ENCODE measurements around the gene EDDM13. TPM values are rescaled to one million over a fixed set of nuclear protein-coding genes. Genes with fewer than 3 reads are reported as not detected.

Gene EDDM13
- total and polyA plus RNA-seq, 2 of the 8 experiments (the other 6 are each of a cell fraction or from before 2014, with no cell fraction given): not detected

DNA sequence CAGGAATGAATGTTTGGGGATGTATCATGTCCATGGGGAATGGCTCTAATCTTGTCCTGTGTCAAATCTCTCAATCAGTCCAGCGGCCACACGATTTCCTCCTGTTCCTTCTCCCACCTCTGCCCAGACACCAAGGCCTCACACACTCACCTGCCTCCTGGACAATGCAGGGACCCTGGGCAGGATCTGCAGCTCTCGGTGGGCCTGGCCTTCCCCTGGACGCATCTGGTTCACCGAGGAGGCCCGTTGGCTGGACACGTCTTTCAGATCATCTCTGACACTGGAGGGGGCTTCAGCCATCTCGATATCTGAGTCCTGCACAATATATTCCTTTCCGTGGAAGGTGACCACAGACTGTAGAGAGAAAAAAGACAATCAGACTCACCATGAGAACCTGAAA lies 49.1 kb upstream of the EDDM13 start:
- Histone ChIP-seq H3K27me3 (replicated peaks in 1 of 4; ENCODE audit: control insufficient read depth in 3 of 4, extremely low read depth in 1 of 4, insufficient read depth in 3 of 4, low read length in 3 of 4) (no peaks in the 10 kb centered on the region), H3K4ac (replicated peaks; ENCODE audit: insufficient read length, low read depth, low read length) (no peak overlapping the region), H2BK12ac (ENCODE audit: low read depth, low read length) (no peak overlapping the region), H3K56ac (replicated peaks; ENCODE audit: insufficient read length, low read depth, low read length) (no peak overlapping the region), H2BK15ac (ENCODE audit: low read length) (no peak overlapping the region), H3K23ac (ENCODE audit: insufficient read length) (no peak overlapping the region), H2BK120ac (replicated peaks; ENCODE audit: low read depth, low read length) (no peak overlapping the region), H3K23me2 (ENCODE audit: low read depth, low read length) (0 out of 2 replicates have a peak, but pooled peaks cover 2% of the 10 kb centered on the region), H3K4me1 (replicated peaks in 1 of 4; ENCODE audit: control insufficient read depth in 3 of 4, insufficient read depth in 4 of 4, low read length in 3 of 4) (no peaks in the 10 kb centered on the region), H3K4me3 (ENCODE audit: extremely low read depth in 1 of 4, insufficient read depth in 2 of 4, low read depth in 3 of 4, low read length in 4 of 4) (no peak overlapping the region), H3K79me1 (ENCODE audit: low read depth, low read length) (no peaks in the 10 kb centered on the region), H4K5ac (ENCODE audit: insufficient read length, low read depth, low read length) (no peak overlapping the region), H3K9me3 (ENCODE audit: insufficient read depth in 2 of 2, low read depth in 1 of 2, low read length in 1 of 2) (no peaks in the 10 kb centered on the region), H4K91ac (replicated peaks; ENCODE audit: insufficient read length, low read length) (no peak overlapping the region), H3K79me2 (ENCODE audit: control insufficient read depth in 1 of 2, insufficient read depth in 2 of 2, low read length in 2 of 2) (no peaks in the 10 kb centered on the region), H2AFZ (ENCODE audit: low read length) (no peak overlapping the region), H4K8ac (ENCODE audit: extremely low read depth, insufficient read depth, low read length) (no peak overlapping the region), H3K9ac (replicated peaks in 1 of 4; ENCODE audit: extremely low read depth in 1 of 4, low read depth in 3 of 4, low read length in 3 of 4) (no peak overlapping the region), H4K20me1 (replicated peaks in 1 of 2; ENCODE audit: control insufficient read depth in 1 of 2, insufficient read depth in 2 of 2, low read length in 2 of 2) (peaks cover 0 to 2% of the 10 kb centered on the region in 2 experiments), H3K36me3 (ENCODE audit: control insufficient read depth in 2 of 4, insufficient read depth in 4 of 4, low read length in 3 of 4) (no peaks in the 10 kb centered on the region), H3K4me2 (ENCODE audit: insufficient read depth in 1 of 2, low read depth in 2 of 2, low read length in 2 of 2) (no peak overlapping the region), H2BK5ac (ENCODE audit: low read depth, low read length) (no peak overlapping the region), H2BK20ac (ENCODE audit: low read length) (no peak overlapping the region), H3K14ac (ENCODE audit: insufficient read length) (no peak overlapping the region), H2AK5ac (ENCODE audit: low read depth, low read length) (no peak overlapping the region), H3K27ac (ENCODE audit: low read depth, low read length) (no peak overlapping the region), H3K18ac (ENCODE audit: extremely low read depth, low read length) (no peak overlapping the region)
- FAIRE-seq (no peak), DNase-seq (ENCODE audit: low read depth in 1 of 2, low spot score in 2 of 2) (no peak)
- ChIA-PET CTCF (ENCODE audit: partially characterized antibody) (interaction anchor here (0.8 to 4.9 kb wide), 17 partner anchors 9 to 157 kb away, joined by 3 to 31 read pairs (median 4); no protein-coding TSS in a partner anchor), POLR2A (ENCODE audit: partially characterized antibody) (no interaction called here)
- WGBS, 2 experiments (ENCODE audit: extremely low coverage in 1 of 2, insufficient coverage in 1 of 2, insufficient read length in 1 of 2, insufficient replicate concordance in 2 of 2, low coverage in 1 of 2, low lambda C conversion rate in 2 of 2, missing lambda C conversion rate in 1 of 2): 86% methylated on average over 9 of the region's 9 CpGs; no CpG with 5 or more reads in 1 of the 2 experiments
- TF ChIP-seq TAF1 (IDR thresholded peaks at IDR 0.05; ENCODE audit: low read depth, low read length) (no peak), SAP30 (IDR thresholded peaks at IDR 0.05; ENCODE audit: insufficient read depth, insufficient replicate concordance, low read length) (no peak), CTCF (IDR thresholded peaks at IDR 0.05; ENCODE audit: control extremely low read depth in 1 of 3, insufficient read depth in 1 of 3, low read depth in 1 of 3, low read length in 3 of 3) (no peak), BCL11A (IDR thresholded peaks at IDR 0.05; ENCODE audit: low read depth in 2 of 2, low read length in 2 of 2) (no peak), NRF1 (IDR thresholded peaks at IDR 0.05; ENCODE audit: low read depth, low read length) (no peak), POLR2AphosphoS5 (IDR thresholded peaks at IDR 0.05; ENCODE audit: low read depth, low read length) (no peak), FOSL1 (IDR thresholded peaks at IDR 0.05; ENCODE audit: insufficient read depth, low read depth, low read length) (no peak), BRCA1 (IDR thresholded peaks at IDR 0.05; ENCODE audit: low read depth, low read length) (no peak), ASH2L (IDR thresholded peaks at IDR 0.05; ENCODE audit: low read length) (no peak), HDAC2 (IDR thresholded peaks at IDR 0.05; ENCODE audit: borderline replicate concordance in 1 of 2, low read depth in 2 of 2, low read length in 2 of 2) (no peak), CEBPB (IDR thresholded peaks at IDR 0.05; ENCODE audit: low read depth, low read length) (no peak), SUZ12 (IDR thresholded peaks at IDR 0.05; ENCODE audit: low read length) (no peak)
